Raji (cell line): ENCODE results near the gene DKK2.

ENCODE experiments used
- POLR2A ChIP-seq: IDR thresholded peaks from 2 replicates; pipeline ENCODE4 v1.6.1; 2011; ENCODE audit warnings: low read depth, low read length, control low read depth; ENCODE audit not compliant: insufficient read depth

The DKK2 gene

DNA sequence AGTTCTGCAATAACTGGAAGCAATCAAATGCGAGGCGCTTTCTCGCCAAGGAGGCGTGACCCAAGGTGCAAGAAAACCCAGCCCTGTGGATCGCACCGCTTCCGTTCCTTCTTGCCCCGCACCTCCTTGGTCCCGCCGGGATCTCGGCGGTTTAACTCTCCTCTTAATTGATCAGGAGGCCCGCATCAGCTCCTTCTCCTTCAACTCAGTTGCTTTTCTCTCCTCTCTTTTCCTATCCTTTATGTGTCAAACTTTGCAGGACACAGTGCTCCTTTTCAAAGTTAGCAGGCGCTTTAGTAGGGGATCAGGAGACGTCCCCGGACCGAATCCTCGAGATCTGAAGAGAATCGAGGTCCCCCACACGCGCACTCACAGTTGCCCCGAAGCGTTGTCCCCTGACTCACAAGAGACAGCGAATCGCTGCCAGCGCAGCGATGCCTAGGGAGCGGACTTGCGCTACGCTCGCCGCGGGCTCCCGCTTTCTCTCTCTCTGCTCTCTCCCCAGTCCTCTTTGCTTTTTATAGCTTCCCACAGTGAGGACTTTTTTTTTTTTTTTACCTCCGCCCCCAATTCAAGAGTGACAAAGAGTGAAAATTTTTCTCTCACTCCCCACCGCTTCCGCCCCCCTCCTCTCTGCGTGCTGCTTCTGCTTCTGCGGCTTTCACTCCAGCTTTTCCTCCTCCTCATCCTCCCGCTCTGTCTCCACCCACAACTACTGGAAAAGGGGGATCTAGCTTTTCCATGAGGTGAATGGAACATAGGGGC is at the start of gene DKK2:
DKK2 (minus strand) TSS at position 495 of the 765 bp plus-strand sequence. CDS start 722 bp downstream, outside the sequence.
- no peak for TF ChIP-seq POLR2A

DNA sequence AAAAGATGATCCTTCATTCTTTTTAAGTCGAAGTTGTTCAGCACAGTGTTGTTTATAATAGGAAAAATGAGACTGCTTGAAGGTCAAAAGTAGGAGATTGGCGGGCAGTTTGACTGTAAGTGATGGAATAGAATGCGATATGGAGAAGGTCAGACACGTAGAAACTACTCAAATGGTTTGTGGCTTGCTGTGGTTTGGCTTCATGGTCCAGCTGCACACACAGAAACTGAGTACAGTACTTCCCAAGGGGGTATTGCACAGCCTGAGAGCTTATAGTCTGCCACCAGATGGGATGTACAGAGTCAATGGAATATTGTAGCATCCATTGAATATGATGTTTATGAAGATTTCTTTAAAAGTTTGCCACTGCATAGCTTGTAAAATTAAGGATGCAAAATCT is 41.1 kb upstream of the DKK2 start:
- TF ChIP-seq POLR2A, result no peak

DNA sequence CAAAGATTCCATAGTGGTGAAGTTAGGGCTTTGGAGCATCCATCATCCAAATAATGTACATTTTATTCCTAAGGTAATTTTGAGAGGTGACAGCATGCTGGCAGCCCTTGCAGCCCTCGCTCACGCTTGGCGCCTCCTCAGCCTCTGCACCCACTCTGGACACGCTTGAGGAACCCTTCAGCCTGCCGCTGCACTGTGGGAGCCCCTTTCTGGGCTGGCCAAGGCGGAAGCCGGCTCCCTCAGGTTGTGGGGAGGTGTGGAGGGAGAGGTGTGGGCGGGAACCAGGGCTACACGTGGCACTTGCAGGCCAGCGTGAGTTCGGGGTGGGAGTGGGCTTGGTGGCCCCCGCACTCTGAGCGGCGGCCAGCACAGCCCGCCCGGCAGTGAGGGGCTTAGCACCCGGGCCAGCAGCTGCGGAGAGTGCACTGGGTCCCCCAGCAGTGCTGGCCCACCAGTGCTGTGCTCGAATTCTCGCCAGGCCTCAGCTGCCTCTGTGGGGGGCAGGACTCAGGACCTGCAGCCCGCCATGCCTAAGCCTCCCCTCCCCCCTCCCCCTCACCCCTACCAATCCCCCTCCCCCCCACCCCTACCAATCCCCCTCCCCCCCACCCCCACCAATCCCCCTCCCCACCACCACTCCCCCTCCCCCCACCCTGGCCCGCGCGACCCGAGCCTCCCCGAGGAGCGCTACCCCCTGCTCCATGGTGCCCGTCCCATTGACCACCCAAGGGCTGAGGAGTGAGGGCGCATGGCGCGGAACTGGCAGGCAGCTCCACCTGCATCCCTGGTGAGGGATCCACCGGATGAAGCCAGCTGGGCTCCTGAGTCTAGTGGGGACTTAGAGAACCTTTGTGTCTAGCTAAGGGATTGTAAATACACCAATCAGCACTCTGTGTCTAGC is 37.0 kb upstream of the DKK2 start:
- no peak for TF ChIP-seq POLR2A

DNA sequence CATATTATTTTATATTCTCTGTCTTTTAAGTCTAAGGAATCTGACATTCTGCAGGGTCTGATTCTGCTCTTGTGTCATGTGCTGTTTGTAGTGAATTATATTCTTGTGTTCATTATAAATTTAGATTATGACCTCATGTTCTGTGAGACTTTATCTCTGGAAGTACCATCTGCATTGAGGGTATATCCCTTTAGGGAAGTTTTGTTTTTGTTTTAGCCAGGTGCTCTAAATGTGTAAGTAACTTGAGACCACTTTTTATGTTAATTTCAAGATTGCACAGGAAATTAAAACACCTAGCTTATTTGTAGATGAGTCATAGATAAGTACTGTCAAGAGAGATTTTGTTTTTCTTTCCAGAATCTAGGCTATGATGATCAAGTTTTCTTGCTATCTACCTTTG is 35.0 kb upstream of the DKK2 start:
- TF ChIP-seq POLR2A, result no peak

GRCh38 chr4:107069049-107069448 is 32.9 kb upstream of the DKK2 start:
- TF ChIP-seq POLR2A, result no peak

- no peak for TF ChIP-seq POLR2A
Measured at GRCh38 chr4:107068116-107068515, 32.0 kb upstream of the DKK2 start.

- no peak for TF ChIP-seq POLR2A
Measured at GRCh38 chr4:107066621-107067020, 30.5 kb upstream of the DKK2 start.

DNA sequence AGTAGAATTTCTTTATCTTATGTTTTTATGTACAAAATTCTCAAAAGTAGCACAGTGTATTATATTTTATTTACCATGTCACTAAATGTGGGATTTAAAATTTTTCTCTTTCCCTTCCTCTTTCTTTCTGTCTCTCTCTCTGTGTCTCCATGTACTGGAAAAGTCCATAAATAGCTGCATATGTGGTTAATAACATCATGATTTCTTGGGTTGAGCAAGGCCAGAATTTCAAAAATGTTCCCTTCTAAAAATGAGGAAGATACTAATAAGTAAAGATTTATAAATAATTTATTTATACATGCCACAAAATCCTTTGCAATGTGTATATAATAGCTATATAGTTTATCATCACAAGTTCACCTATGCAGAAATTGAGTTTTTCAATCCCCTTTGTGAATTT is 29.1 kb upstream of the DKK2 start:
- no peak for TF ChIP-seq POLR2A

DNA sequence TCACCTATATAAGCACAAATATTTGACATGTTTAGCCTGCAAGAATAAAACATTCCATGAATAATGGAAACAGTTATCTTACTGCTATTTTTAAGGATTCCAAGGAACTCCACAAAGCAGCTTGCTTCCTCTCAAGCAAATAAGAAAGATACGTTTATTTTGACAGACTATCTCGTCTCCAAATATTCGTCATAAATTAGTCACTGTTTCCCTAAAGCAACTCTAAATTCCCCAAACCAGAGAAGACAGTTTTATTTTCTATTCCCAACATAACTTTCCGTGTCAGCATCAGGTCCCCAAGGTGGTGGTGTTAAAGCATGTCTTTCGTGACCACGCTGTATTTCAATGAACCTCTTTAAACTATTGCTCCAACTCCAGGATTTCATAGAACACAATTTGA is 24.3 kb upstream of the DKK2 start:
- no peak for TF ChIP-seq POLR2A

DNA sequence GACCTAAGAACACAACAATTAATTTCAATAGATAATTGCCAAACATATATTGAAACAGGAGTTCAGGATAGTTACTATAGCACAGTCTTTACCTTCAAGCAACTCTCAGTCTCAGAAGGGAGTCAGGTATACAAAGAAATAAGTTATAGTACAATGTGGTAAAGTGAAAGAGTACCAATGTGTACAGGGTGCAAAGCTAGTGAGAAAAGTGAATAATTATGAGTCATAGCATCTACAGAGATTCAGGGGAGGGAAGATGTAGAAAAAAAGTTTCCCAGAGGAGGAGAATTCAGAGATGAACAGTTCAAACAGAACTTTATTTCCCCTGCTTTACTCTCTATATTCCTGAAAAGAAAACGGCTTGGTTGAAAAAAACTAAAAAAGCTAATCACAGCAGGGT is 22.7 kb upstream of the DKK2 start:
- no peak for TF ChIP-seq POLR2A

- TF ChIP-seq POLR2A, result no peak
Measured at GRCh38 chr4:107050525-107051135, 14.5 kb upstream of the DKK2 start.

- TF ChIP-seq POLR2A, result no peak
Measured at GRCh38 chr4:107046261-107046660, 10.1 kb upstream of the DKK2 start.

GRCh38 chr4:107044170-107044569 is 8.1 kb upstream of the DKK2 start:
- no peak for TF ChIP-seq POLR2A

DNA sequence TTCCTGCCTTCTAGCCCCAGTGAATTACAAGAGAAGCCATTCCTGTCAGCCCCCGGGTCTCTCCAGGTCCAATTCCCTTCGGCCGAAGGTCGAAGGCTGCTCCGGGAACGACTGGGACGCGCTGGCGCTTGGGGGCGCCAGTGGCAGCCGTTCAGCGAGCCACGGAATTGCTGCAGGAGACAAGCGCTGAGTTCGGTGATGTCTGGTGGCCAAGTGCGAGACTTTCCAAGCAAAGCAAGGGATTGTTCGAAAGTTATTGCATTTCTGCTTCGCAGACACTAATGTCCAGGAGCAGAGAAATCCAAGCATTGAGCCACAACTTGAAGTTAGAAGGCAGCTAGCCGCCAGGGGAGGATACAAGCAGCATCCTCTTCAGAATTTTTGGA is 1.1 kb upstream of the DKK2 start:
- no peak for TF ChIP-seq POLR2A

- TF ChIP-seq POLR2A, result no peak
Measured at GRCh38 chr4:107036584-107037198, 578 bp upstream of the DKK2 start.
